Measurements from ENCODE around the gene DRG1.
A peak's percentile ranks its signal among the peaks of the same experiment; 100 is the strongest.
"Not testable (repeated sequence)": the region's sequence is repeated elsewhere in the genome, so short reads cannot be mapped to it uniquely, and the experiment has no call there.

The DRG1 gene, protein sequence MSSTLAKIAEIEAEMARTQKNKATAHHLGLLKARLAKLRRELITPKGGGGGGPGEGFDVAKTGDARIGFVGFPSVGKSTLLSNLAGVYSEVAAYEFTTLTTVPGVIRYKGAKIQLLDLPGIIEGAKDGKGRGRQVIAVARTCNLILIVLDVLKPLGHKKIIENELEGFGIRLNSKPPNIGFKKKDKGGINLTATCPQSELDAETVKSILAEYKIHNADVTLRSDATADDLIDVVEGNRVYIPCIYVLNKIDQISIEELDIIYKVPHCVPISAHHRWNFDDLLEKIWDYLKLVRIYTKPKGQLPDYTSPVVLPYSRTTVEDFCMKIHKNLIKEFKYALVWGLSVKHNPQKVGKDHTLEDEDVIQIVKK

DNA sequence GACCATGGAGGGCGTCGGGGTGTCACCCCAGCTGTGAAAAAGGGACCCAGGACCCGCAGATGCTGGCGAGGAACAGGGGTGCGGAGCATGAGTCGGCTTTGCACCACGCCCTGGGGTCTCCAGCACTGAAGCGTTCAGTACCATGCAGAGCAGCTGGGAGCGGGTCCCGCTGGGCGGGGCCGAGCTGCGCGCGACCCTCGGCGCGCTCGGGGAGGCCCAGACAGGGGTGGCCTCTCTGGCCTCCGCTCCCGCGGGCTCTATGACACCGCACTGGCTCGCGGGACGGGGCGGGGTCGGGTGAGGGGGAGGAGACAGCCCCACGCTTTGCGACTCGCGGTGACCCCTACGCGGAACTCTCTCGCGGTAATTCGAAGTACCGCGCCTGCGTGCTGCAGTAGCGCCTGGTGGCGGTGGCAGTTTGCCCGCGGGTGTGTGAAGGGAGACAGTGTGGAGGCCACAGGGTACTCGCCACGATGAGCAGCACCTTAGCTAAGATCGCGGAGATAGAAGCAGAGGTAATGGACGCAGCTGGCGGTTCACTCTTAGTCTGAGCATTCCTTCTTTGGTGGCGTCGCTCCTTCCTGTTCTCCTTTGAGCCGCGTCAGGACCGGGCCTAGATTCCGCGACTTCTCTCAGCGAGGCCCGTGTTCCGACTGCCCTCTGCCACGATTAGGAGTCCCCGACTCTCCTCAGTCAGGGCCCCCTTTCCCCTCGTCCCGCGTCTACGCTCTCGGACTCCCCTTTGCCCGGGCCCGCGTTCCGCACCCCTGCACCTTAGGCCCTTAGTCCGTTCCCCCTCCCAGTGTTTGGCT lies at the start of gene DRG1:
Gene DRG1, plus strand, starts transcription at position 394 of the 812 bp plus-strand sequence. Its CDS starts 80 bp downstream, at position 474.
- peak; percentile 97 for DNase-seq (ENCODE audit: low read depth)

DNA sequence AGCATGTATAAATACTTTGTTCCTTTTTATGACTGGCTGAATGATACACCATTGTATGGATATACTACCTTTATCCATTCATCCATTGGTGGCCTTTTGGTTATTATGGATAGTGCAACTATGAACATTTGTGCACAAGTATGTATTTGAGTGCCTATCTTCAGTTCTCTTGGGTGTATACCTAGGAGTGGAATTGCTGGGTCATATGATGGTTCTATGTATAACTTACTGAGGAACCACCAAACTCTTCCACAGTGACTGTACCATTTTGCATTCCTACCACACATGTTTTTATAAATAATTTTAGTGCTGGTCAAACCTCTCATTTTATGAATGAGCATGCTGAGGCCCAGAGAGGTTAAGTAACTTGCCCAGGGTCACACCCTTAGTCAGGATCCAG lies 49.4 kb upstream of the DRG1 start:
- no peak for DNase-seq (ENCODE audit: low read depth)

DNA sequence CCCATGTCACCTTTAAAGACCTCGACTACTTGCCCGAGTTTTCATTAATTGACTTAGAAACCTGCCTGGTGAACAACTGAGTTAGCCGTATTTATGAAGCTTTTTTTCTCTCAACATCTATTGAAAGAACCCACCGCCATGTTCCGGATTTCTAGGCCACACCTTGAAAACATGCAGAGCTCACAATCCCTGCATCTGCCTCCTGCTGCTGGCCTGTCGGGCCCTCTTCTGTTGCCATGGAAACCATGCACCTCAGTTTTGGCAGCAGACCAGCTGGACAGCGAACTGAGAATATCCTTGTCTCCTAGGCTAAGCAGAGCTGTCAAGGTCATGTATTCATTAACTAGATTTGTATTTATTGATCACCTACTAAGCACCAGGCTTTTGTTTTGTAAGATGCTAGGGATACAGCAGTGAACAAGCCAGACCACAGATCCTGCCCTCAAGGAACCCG lies 49.0 kb upstream of the DRG1 start:
- no peak for DNase-seq (ENCODE audit: low read depth)

DNA sequence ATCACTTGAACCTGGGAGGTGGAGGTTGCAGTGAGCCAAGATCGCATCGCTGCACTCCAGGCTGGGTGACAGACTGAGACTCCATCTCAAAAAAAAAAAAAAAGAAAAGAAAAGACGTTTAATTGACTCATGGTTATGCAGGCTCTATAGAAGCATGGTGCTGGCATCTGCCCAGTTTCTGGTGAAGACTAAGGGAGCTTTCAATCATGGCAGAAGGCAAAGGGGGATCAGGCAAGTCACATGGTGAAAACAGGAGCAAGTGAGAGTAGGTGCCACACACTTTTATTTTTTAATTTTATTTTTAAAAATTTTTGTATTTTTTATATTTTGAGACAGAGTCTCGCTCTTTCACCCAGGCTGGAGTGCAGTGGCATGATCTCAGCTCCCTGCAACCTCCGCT lies 44.9 kb upstream of the DRG1 start:
- no peak for DNase-seq (ENCODE audit: low read depth)

DNA sequence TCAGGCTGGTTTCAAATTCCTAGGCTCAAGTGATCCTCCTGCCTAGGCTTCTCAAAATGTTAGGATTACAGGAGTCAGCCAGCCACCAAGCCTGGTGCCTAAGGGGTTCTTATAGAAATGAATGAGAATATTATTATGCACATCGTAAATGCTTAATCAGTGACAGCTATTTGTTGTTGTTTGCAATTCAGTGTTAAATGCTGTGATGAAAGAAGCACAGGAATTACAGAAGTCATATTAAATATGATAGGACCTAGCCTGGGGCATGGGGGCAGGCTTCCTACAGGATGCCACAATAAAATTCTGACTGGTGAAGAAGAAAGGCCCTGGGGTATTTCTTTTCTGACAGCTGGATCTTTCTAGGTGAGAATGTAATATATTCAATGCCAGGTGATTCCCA lies 39.4 kb upstream of the DRG1 start:
- DNase-seq (ENCODE audit: low read depth), result no peak

DNA sequence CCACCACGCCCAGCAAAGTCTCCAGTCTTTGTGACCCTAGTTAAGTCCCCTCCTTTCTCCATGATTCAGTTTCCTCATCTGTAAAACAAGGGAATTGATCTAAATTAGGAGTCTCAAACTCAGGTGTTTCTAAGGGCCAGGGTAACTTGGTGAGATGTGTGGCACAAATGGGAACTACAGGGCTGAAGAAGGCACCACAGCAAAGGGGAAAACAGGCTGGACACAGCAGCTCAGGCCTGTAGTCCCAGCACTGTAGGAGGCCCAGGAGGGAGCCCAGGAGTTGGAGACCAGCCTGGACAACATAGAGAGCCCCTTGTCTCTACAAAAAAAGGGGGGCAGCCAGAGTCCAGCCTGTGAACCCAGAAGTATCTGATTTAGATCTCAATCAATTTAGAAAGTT lies 37.7 kb upstream of the DRG1 start:
- no peak for DNase-seq (ENCODE audit: low read depth)

DNA sequence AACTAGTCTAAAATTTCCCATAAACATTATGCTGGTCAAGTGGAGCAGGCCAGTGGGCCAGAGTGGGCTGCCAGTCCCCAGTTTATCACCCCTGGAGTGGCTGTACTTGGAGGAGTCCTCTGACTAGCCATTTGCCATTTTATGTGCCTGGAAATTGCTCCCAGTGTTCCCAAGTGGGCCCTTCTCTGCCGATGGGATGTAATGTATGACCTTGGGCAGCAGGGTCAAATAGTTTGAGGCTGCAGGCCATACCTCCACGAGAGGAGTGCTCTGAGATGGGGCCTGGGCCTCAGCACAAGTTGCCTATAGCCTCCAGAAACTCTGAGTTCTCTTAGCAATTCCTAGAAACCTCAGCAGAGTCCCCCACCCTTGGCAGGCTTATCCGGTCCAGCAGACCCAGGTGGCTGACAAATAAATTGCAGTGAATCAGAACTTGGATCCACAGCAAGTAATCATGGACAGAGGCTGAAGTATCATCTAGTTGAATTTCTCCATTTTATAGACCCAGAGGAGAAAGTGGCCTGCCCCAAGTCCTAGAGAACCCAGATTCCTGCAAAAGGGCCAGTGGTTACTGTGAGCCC lies 35.4 kb upstream of the DRG1 start:
- no peak for DNase-seq (ENCODE audit: low read depth)

DNA sequence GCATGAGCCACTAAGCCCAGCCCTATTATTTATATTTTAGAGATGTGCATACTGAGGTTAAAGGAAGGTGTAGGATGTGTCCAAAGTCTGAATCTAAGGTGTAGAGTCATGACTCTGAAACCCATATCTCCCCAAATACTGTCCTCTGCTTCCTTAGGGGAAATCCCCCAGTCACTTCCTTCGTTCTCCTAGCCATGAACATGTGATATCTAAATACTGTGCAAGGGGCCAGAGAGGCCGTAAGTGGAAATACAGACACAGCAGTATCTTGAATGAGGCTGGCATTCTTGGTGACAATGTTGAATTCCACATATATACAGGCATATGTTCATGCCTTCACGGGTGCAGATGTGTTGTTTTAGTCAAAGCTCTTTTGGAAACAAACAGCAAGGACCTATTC lies 32.0 kb upstream of the DRG1 start:
- DNase-seq (ENCODE audit: low read depth), result no peak

DNA sequence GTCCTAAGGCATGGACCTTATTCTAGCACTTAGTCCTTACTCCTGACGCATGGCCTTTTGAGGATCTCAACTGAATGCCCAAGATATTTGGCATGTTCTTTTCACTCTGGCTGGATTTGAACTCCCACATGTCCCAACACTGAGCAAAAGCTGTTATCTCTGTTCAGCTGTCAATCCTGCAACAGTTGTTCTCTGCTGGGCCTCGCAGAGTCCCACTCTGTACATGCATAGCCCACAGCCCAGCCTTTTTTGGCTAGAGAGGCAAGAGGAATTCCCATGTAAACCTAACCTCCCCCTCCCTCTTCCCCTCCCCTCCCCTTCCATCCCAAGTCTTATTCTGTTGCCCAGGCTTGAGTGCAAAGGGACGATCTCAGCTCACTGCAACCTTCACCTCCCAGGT lies 21.8 kb upstream of the DRG1 start:
- DNase-seq (ENCODE audit: low read depth), result no peak

DNA sequence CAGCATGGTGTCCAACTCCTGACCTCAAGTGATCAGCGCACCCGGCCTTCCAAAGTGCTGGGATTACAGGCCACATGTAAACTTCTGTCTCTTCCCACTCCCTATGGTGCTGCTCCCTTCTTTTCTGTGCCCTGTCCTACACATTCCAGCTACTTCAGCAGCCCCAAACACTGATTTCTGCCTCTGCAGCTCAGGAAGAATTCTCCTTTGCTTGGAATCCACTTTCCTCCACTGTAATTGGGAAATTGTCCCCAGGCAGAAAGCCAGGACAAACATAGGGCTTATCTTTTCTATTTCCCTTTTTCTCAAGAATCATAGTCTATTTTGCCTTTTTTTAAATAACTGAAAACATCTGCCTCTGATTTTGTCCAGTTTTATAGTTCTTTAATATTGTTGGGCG lies 21.3 kb upstream of the DRG1 start:
- no peak for DNase-seq (ENCODE audit: low read depth)

DNA sequence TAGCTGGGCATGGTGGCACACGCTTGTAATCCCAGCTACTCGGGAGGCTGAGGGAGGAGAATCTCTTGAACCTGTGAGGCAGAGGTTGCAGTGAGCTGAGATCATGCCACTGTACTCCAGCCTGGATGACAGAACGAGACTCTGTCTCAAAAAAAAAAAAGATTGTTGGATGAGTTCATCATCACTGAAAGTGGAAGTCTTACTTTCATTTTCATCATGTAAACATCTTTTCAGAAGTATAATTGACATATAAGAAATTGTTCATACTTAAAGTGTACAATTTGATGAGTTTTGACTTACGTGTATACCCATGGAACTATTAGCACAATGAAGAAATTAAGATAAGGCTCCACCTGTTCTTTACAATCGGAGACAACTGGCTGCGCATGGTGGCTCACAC lies 20.8 kb upstream of the DRG1 start:
- DNase-seq (ENCODE audit: low read depth), result not testable (repeated sequence)

DNA sequence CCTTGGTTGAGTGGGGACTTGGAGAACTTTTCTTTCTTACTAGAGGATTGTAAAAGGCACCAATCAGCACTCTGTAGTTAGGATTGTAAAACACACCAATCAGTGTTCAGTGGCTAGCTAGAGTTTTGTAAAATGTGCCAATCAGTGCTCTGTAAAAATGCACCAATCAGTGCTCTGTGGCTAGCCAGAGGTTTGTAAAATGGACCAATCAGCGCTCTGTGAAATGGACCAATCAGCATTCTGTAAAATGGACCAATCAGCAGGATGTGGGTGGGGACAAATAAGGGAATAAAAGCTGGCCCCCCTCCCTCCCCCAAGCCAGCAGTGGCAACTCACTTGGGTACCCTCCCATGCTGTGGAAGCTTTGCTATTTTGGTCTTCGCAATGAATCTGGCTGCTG lies 5.5 kb upstream of the DRG1 start:
- no peak for DNase-seq (ENCODE audit: low read depth)

DNA sequence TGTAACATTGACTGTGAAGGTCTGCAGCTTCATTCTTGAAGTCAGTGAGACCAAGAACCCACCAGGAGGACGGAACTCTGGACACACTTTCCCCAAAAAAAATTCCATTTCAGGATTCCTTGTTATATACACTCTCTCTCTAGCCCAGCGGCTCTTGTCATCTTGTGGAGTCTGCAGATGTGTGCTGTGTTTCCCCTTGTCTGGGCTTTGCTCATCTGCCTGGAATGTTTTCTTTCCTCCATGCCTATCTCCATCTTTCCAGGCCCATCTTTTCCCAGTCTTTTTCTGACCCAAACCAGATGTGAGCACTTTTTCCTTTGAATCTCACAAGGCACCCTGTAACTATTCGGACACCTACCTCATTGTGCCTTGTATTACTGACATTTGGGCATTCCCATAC lies 5.1 kb upstream of the DRG1 start:
- DNase-seq (ENCODE audit: low read depth), result no peak

DNA sequence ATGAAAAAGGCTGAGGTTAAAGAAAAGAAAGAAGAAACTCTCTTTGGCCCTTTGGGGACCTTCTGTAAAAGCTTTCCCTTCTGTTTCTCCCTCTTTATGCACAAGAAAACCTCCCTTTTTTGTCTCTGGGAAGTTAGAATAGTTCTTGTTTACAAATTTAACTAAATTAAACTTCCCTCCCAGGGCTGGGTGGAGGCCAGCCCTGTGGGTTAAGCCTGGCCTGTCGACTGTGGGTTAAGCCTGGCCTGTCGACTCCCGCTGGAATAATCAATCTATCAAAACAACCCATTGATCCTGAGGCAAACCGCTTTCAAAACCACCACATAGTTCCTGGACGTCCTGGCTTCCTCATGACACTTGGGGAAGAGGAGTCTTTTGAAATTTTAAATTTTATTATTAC lies 1.2 kb upstream of the DRG1 start:
- no peak for DNase-seq (ENCODE audit: low read depth)

DNA sequence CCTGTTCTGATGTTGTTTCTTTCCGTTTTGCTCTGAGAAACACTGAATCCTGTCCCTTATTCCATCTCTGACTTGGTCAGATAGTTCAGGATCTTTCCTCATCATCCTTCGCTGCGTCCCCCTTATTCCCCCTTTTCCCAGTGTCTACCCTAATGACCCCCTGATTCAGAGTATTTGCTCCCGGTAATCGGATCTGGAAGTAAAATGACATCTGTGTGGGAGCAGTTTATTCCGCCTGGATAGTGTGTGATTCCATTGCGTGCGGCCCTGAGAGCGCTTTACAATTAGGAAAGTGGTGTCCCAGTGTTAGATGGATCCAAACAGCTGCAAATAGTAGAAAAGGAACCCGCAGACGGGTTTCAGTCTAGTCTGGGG lies 606 bp downstream of the DRG1 start:
- DNase-seq (ENCODE audit: low read depth), result no peak

DNA sequence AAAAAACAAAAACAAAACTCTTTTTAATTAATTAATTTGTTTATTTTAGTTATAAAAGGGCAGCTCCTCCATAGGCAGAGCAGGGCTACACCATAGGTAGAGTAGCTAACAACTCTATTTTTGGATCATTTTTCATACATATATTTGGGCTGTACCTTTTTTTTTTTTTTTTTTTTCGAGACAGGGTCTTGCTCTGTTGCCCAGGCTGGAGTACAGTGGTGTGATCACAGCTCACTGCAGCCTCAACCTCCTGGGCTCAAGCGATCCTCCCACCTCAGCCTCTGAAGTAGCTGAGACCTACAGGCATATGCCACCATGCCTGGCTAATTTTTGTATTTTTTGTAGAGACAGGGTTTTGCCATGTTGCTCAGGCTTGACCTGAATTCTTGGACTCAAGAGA lies 2.9 kb downstream of the DRG1 start:
- not testable (repeated sequence) for DNase-seq (ENCODE audit: low read depth)

DNA sequence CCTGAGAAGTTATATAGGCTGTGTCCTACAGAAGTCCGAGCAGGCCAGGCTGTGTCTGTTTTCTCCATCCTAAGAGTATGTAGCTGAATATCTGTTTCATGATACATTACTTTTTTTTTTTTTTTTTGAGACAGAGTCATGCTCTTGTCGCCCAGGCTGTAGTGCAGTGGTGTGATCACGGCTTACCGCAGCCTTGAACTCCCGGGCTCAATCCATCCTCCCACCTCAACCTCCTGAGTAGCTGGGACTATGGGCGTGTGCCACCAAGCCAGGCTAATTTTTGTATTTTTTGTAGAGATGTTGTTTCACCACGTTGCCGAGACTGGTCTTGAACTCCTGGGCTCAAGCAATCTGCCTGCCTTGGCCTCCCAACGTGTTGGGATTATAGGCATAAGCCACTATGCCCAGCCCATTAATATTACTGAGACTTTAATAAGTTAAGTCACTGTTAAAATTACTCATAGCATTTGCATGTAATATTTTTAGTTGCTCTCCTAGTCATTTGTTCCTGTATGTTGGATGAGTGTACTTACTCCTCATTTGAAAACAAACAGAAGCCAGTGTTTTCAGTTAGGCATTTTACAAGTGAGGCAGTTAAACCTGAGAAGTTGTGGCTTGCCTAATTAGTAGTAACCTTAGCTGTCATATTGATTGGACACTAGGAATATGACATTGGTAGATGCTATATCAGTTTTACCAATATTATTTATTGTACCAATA lies 26.1 kb downstream of the DRG1 start:
- DNase-seq (ENCODE audit: low read depth), result no peak

DNA sequence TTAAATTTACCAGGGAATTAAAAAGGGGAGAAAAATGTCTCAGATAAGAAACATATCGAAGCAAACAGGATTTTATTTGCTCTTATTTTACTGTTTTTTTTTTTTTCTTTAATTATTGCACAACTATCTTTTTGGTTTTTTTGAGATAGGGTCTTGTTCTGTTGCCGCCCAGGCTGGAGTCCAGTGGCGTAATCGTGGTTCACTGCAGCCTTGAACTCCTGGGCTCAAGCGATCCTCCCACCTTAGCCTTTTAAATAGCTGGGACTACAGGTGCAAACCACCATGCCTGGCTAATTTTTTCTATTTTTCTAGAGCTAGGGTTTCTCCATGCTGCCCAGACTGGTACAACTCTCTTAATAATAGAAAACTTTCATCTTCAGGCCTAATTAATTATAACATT lies 32.5 kb downstream of the DRG1 start:
- no peak for DNase-seq (ENCODE audit: low read depth)

DNA sequence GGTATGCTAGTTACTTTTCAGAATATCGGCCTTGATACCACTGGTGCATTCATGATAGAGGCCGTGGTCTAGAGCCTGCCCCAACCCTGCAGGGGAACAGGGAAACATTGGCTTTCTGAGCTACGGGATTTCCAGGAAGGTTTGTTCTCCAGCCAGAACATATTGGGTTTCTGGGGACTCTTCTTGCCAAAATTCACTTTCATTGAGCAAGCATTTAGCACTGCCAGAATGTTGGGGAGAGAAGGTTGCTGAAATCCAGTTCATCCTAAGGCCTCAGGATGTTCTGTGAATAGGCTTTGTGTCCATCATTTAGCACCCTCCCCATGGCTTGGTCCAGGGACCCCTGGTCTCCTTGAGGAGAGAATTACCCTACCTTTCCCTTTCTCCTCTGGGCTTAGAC lies 36.7 kb downstream of the DRG1 start:
- no peak for DNase-seq (ENCODE audit: low read depth)

DNA sequence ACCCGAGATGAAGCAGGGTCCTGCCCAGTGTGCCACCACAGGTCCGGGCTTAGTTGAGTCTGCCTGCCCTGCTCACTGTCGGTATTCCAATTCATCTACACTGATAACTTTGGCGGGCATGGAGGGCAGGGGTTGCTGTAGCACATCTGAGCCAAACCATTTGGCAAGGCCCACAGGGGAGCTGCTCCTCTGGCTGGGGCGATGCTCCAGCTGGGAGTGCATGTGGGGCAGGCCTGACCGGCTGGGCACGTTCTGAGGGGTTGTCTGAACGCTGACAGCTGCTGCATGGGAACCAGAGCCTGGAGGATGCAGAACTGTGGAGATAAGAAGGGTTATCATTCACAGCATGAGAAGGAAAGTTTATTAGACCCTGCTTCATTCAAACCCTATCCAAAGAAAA lies 40.4 kb downstream of the DRG1 start:
- no peak for DNase-seq (ENCODE audit: low read depth)

DNA sequence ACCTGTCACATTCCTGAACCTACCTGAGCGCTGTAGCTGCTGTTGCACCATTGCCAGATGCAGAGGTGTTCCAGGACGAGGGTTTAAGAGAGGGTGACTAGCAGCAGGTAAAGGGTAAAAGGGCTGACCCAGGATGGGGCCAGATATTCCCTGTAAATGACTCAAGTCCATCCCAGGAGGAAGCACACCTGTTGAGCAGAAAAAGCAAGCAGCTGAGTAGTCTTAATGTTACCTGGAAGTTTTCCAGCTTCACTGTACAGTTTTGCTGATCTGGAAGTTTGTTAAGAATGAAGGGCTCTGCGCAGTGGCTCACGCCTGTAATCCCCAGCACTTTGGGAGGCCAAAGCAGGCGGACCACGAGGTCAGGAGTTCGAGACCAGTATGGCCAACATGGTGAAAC lies 41.3 kb downstream of the DRG1 start:
- DNase-seq (ENCODE audit: low read depth), result no peak

DNA sequence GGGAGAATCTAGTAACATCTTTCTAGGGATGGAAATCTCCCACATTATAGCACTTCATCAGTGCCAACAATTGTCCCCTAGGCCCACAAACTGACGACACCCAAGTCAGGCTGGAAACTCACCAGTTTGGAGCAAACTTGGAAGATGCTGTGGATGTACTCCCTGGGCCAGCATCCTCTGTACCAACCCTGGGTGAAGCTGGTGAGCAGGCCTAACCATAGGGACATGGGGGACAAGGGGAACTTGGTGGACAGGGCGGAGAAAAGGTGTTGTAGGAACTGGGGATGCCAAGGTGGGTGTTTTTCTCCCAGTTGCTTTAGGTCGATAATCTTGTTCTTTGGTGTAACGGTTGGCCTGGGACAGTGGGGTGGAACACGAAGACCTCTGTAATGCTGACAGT lies 42.2 kb downstream of the DRG1 start:
- no peak for DNase-seq (ENCODE audit: low read depth)
